H9 (cell line): ENCODE results near the gene TM9SF2. TPM values are rescaled to one million over a fixed set of nuclear protein-coding genes. Genes with fewer than 3 reads are reported as not detected.

ENCODE experiments used
- DNase-seq: peaks from one replicate; pipeline ENCODE4 v3.0.0-alpha.2; 2017
- H2AFZ ChIP-seq: one replicate; pipeline ENCODE4 v1.6.1; 2013; ENCODE audit warnings: mild to moderate bottlenecking, low read length, control low read depth, moderate library complexity
- H2AK5ac ChIP-seq: 2 replicates; pipeline ENCODE4 v1.6.1; 2013; ENCODE audit warnings: low read length, control low read depth, mixed read lengths; ENCODE audit not compliant: insufficient read length
- H2BK120ac ChIP-seq: one replicate; pipeline ENCODE4 v1.6.1; 2013; ENCODE audit warnings: low read depth, mild to moderate bottlenecking, low read length, control low read depth, inconsistent platforms; ENCODE audit not compliant: poor library complexity, severe bottlenecking
- H2BK12ac ChIP-seq: 2 replicates; pipeline ENCODE4 v1.6.1; 2013; ENCODE audit warnings: low read length, control low read depth, mixed read lengths, low read depth; ENCODE audit not compliant: insufficient read length
- H2BK15ac ChIP-seq: 2 replicates; pipeline ENCODE4 v1.6.1; 2013; ENCODE audit warnings: low read depth, low read length, control low read depth
- H2BK20ac ChIP-seq: one replicate; pipeline ENCODE4 v1.6.1; 2013; ENCODE audit warnings: low read depth, mild to moderate bottlenecking, low read length, control low read depth, inconsistent platforms; ENCODE audit not compliant: poor library complexity, severe bottlenecking
- H2BK5ac ChIP-seq: 2 replicates; pipeline ENCODE4 v1.6.1; 2013; ENCODE audit warnings: low read length, control low read depth, mixed read lengths; ENCODE audit not compliant: insufficient read length
- H3K14ac ChIP-seq: 2 replicates; pipeline ENCODE4 v1.6.1; 2013; ENCODE audit warnings: low read length, control low read depth; ENCODE audit not compliant: insufficient read depth
- H3K18ac ChIP-seq: 2 replicates; pipeline ENCODE4 v1.6.1; 2013; ENCODE audit warnings: low read depth, mild to moderate bottlenecking, mixed read lengths, low read length, control low read depth; ENCODE audit not compliant: insufficient read length
- H3K23ac ChIP-seq: 2 replicates; pipeline ENCODE4 v1.6.1; 2013; ENCODE audit warnings: low read length, control low read depth, mixed read lengths, low read depth; ENCODE audit not compliant: insufficient read length
- H3K23me2 ChIP-seq: 2 replicates; pipeline ENCODE4 v1.6.1; 2013; ENCODE audit warnings: low read depth, mild to moderate bottlenecking, mixed read lengths, low read length, control low read depth; ENCODE audit not compliant: insufficient read length, poor library complexity, severe bottlenecking
- H3K27ac ChIP-seq: 2 replicates; pipeline ENCODE4 v1.5.1; 2013; ENCODE audit warnings: low read length, control low read depth, mixed read lengths, low read depth; ENCODE audit not compliant: insufficient read length
- H3K27me3 ChIP-seq: 2 replicates; pipeline ENCODE4 v1.6.1; 2013; ENCODE audit warnings: low read length, control low read depth, inconsistent platforms; ENCODE audit not compliant: insufficient read depth
- H3K4ac ChIP-seq: 2 replicates; pipeline ENCODE4 v1.6.1; 2013; ENCODE audit warnings: low read depth, mild to moderate bottlenecking, control low read depth, inconsistent platforms, low read length, moderate library complexity
- H3K4me1 ChIP-seq: 2 replicates; pipeline ENCODE4 v1.6.1; 2013; ENCODE audit warnings: low read length, control low read depth, inconsistent platforms; ENCODE audit not compliant: insufficient read depth
- H3K4me2 ChIP-seq: 2 replicates; pipeline ENCODE4 v1.6.1; 2013; ENCODE audit warnings: low read length, control low read depth, mixed read lengths; ENCODE audit not compliant: insufficient read length, insufficient read depth
- H3K56ac ChIP-seq: 2 replicates; pipeline ENCODE4 v1.6.1; 2013; ENCODE audit warnings: low read depth, mild to moderate bottlenecking, mixed read lengths, low read length, control low read depth; ENCODE audit not compliant: insufficient read length
- H3K79me1 ChIP-seq: 2 replicates; pipeline ENCODE4 v1.6.1; 2013; ENCODE audit warnings: low read depth, mild to moderate bottlenecking, moderate library complexity, low read length, control low read depth, inconsistent platforms; ENCODE audit not compliant: insufficient read depth, poor library complexity, severe bottlenecking
- H3K79me2 ChIP-seq: 2 replicates; pipeline ENCODE4 v1.6.1; 2013; ENCODE audit warnings: low read length, control low read depth, inconsistent platforms; ENCODE audit not compliant: insufficient read depth
- H3K9ac ChIP-seq: 2 replicates; pipeline ENCODE4 v1.6.1; 2013; ENCODE audit warnings: low read length, control low read depth, mixed read lengths; ENCODE audit not compliant: insufficient read length; ENCODE audit errors: extremely low read depth
- H3K9me3 ChIP-seq: one replicate; pipeline ENCODE4 v1.6.1; 2013; ENCODE audit warnings: low read depth, low read length, inconsistent platforms; ENCODE audit not compliant: control insufficient read depth
- H3T11ph ChIP-seq: one replicate; pipeline ENCODE4 v1.6.1; 2013; ENCODE audit warnings: mild to moderate bottlenecking, low read length, control low read depth, inconsistent platforms
- H4K20me1 ChIP-seq: one replicate; pipeline ENCODE4 v1.6.1; 2013; ENCODE audit not compliant: control insufficient read depth, insufficient read length, insufficient read depth
- H4K5ac ChIP-seq: 2 replicates; pipeline ENCODE4 v1.6.1; 2013; ENCODE audit warnings: low read depth, mild to moderate bottlenecking, mixed read lengths, low read length, control low read depth; ENCODE audit not compliant: insufficient read length
- H4K8ac ChIP-seq: replicated peaks from 2 replicates; pipeline ENCODE4 v1.6.1; 2013; ENCODE audit warnings: low read length, control low read depth, mixed read lengths, low read depth; ENCODE audit not compliant: insufficient read length
- H4K91ac ChIP-seq: 2 replicates; pipeline ENCODE4 v1.6.1; 2013; ENCODE audit warnings: low read depth, mild to moderate bottlenecking, moderate library complexity, mixed read lengths, low read length, control low read depth; ENCODE audit not compliant: insufficient read length
- H3K27ac Mint-ChIP-seq, 3 experiments: 2 replicates in 2 of 3; 3 replicates in 1 of 3; pipeline ENCODE4 v1.8.0; 2020 to 2021; ENCODE audit warnings: mixed read lengths in 3 of 3, mild to moderate bottlenecking in 1 of 3, moderate library complexity in 1 of 3
- H3K27me3 Mint-ChIP-seq: 2 replicates; pipeline ENCODE4 v1.8.0; 2021; ENCODE audit warnings: low read depth, mild to moderate bottlenecking, moderate library complexity, mixed read lengths
- H3K36me3 Mint-ChIP-seq, 3 experiments: 2 replicates in 2 of 3; 3 replicates in 1 of 3; pipeline ENCODE4 v1.8.0; 2020 to 2021; ENCODE audit warnings: low read depth in 3 of 3, mixed read lengths in 3 of 3; ENCODE audit not compliant: insufficient read depth in 1 of 3
- H3K4me1 Mint-ChIP-seq, 2 experiments: 2 replicates each; pipeline ENCODE4 v1.8.0; 2020; ENCODE audit warnings: mixed read lengths in 2 of 2
- H3K4me3 Mint-ChIP-seq, 2 experiments: 2 replicates in 1 of 2; 3 replicates in 1 of 2; pipeline ENCODE4 v1.8.0; 2020 to 2021; ENCODE audit warnings: mild to moderate bottlenecking in 2 of 2, mixed read lengths in 2 of 2, moderate library complexity in 1 of 2
- H3K9me3 Mint-ChIP-seq, 2 experiments: 2 replicates in 1 of 2; 3 replicates in 1 of 2; pipeline ENCODE4 v1.8.0; 2020; ENCODE audit warnings: mild to moderate bottlenecking in 2 of 2, mixed read lengths in 2 of 2, moderate library complexity in 1 of 2
- CTCF ChIP-seq: fragments of 200-600 bp; sonication (generic); conservative IDR thresholded peaks from 3 replicates; pipeline ENCODE4 v1.8.0; 2021; ENCODE audit warnings: antibody characterized with exemption, mild to moderate bottlenecking
- WGBS: extraction: QIAGEN DNeasy Blood & Tissue Kit; methylation state at CpG from one replicate; pipeline ENCODE4 v1.1.7; 2013; ENCODE audit warnings: missing lambda C conversion rate, low lambda C conversion rate, mixed read lengths; ENCODE audit not compliant: insufficient read length; ENCODE audit errors: extremely low coverage; 5-methylcytosine and 5-hydroxymethylcytosine counted together
- total RNA-seq: library from RNA; stranded (reverse); gene quantifications from 2 replicates; pipeline ENCODE4 v1.2.1, GENCODE V29; 2021

Gene TM9SF2
- total RNA-seq, 1 experiment from 2014 or later: 86.1 TPM

- no peak overlapping the region; a peak in 1 of 5 replicates for H3K4me3 Mint-ChIP-seq
- peaks cover 4% of the 10 kb centered on the region for H3K23me2 ChIP-seq
- H3K56ac ChIP-seq: no peak overlapping the region
These were observed 5.4 kb downstream of the TM9SF2 start for GRCh38 chr13:99506634-99507033.

More at GRCh38 chr13:99506634-99507033, 5.4 kb downstream of the TM9SF2 start:
- H3K27me3 Mint-ChIP-seq: no peaks in the 10 kb centered on the region
- no peak overlapping the region for H2BK15ac ChIP-seq
- H3K14ac ChIP-seq: no peak overlapping the region
- peaks cover 37 to 46% (median 38%) of the 10 kb centered on the region in 3 experiments for H3K36me3 Mint-ChIP-seq
- H2AFZ ChIP-seq: no peak overlapping the region
- H2AK5ac ChIP-seq: no peak overlapping the region
- H3K9me3 Mint-ChIP-seq: peaks cover 25 to 31% of the 10 kb centered on the region in 2 experiments
- H3K79me2 ChIP-seq: peaks cover 33% of the 10 kb centered on the region; the same call in 1 of the 2 replicates
- no CpG with 5 or more reads among the region's 2 CpGs for WGBS
- peaks cover 12% of the 10 kb centered on the region for H3K79me1 ChIP-seq
- H3K4me2 ChIP-seq: no peak overlapping the region
- H4K91ac ChIP-seq: no peak overlapping the region
- H3K4me1 ChIP-seq: no peaks in the 10 kb centered on the region
- no peak overlapping the region for H2BK5ac ChIP-seq
- no peak overlapping the region for H3K23ac ChIP-seq
- H2BK12ac ChIP-seq: no peak overlapping the region
- H2BK120ac ChIP-seq: no peak overlapping the region
- H3K4me1 Mint-ChIP-seq: peaks cover 7 to 9% of the 10 kb centered on the region in 2 experiments
- no peak overlapping the region for H3K4ac ChIP-seq
- H2BK20ac ChIP-seq: no peak overlapping the region
- H3K27ac ChIP-seq: no peak overlapping the region
- no peak overlapping the region for H3K27ac Mint-ChIP-seq
- no peaks in the 10 kb centered on the region for H3K27me3 ChIP-seq
- H4K20me1 ChIP-seq: no peaks in the 10 kb centered on the region
- no peak for DNase-seq
- TF ChIP-seq CTCF: no peak
- no peak overlapping the region for H4K8ac ChIP-seq
- H3K9me3 ChIP-seq: peaks cover 7% of the 10 kb centered on the region
- H3T11ph ChIP-seq: no peak overlapping the region
- no peak overlapping the region for H3K9ac ChIP-seq
- H3K18ac ChIP-seq: no peak overlapping the region
- no peak overlapping the region for H4K5ac ChIP-seq
